DMS114 treated with DMSO at 0.1 percent for 48 hours (cell line): ENCODE results near the gene SEPTIN8.

Experiments
- DNase-seq: peaks from one replicate; lab custom pipeline; 2025; ENCODE audit not compliant: unreplicated experiment; lab: John Stamatoyannopoulos, UW

SEPTIN8 gene

GRCh38 chr5:132765311-132766019, 11.6 kb downstream of the SEPTIN8 start:
- DNase-seq: no peak

DNA sequence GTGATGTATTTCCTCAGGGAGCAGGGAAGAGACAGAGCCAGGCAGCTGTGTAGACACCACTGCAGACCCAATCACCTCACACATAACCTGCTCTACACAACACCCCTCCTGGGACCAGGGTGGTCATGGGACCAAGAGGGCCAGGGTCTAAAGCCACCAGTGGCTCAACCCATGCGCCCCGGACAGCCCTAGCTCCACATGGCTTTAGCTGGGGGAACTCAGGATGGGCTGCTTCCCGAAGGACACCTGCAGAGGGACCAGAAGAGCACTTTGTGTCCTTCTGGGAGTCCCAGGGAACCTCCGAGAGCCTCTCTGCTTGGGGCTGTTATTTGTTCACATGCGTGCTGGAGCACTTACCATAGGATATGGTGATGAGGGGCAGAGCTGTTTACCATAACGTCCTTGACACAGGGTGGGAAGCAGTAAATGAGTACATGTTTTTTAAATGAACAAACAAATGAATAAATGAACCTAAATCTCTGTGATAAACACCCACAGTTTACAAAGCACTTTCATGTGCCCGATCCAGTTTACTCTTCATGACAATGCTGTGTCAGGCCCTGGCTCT, 12.3 kb downstream of the SEPTIN8 start:
- no peak for DNase-seq

GRCh38 chr5:132764051-132764450, 13.0 kb downstream of the SEPTIN8 start:
- no peak for DNase-seq

DNA sequence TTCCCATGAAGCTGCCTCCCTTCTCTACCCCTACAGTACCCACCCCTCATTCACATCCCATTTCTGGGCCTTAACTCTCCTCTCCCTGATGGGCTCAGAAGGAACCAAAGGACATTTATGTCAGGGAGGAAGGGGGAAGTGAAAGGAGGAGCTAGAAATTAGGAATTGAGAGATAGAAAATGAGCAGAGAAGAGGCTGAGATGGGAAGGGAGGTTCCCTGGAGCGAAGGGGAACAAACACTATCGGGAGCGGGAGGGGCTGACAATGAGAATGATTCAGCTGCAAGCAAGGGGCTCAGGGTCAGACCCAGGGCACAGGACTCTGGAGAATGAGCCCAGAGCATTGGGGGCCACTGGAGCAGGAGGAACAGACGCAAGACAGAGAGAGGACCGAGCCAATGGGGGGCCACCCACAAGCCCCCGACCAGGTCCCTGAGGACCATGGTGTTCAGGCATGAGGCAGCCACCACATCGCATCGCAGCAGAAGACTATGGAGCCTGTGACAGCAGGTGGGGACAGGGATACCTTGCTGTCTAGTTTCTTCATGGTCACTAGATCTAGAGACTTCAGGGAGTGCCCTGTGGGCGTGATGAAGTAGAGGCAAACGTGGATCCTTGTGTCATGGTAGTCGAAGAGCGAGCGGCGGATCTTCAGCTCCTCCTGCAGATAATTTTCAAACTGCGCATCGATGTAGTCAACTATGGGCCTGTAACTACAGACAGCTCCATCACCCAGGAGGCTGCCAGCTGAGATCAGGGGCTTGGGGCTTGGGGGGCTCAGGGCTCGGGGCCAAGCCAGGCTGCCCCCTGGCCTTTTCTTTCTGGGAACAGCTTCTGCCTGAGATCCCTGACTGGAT, 13.6 kb downstream of the SEPTIN8 start:
- no peak for DNase-seq

GRCh38 chr5:132762246-132763000, 14.6 kb downstream of the SEPTIN8 start:
- DNase-seq: no peak

GRCh38 chr5:132761321-132762240, 15.5 kb downstream of the SEPTIN8 start:
- DNase-seq: no peak

DNA sequence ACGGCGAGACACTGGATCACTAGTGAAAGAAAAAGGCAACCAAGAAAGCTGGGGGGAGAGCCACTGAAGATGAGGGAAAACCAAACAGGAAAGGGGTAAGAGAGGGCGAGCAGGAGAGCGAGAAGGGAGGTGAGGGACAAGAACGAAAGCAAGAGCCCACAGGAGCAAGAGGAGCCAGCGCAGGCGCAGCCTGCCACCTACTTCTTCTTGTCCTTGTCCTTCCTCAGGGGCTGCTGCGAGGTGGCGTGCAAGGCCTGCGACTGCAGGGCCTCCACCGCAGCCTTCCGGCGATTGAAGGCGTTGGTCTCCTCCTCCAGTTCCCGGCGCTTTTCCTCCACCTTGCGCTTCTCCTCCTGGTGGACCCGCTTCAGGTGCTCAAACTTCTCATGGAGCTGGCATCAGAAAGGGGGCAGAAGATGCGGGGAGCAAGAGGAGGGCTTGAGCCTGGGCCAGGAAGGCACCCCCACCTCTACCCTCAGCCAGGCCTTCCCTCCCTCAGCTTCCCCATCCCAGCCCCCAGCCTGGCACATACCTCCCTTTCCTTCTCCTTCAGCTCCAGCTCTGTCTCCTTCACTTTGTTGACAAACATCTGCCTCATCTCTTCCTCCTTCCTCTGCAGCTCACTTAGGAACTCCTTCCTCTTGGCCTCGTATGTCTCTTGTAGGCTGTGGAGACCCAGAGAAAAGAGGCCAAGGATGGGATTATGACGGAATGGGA, 16.3 kb downstream of the SEPTIN8 start:
- DNase-seq: no peak

DNA sequence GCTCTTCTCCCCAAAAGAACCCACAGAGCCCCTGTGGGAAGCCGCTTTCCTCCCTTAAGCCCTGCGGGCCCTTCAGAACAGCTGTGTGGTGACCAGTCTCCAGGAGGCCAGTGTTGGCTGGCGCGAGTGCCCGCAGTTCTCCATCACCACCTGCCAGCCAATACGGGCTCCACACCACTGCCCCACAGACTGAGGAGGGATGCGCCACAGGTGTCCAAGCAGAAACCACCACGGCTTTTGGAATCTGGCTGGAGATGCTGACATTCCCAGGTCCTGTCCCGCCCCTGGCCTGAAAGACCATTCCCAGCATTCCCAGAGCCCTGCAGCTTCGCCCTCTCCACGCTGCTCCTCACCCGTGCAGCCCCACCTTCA, 17.0 kb downstream of the SEPTIN8 start:
- no peak for DNase-seq

DNA sequence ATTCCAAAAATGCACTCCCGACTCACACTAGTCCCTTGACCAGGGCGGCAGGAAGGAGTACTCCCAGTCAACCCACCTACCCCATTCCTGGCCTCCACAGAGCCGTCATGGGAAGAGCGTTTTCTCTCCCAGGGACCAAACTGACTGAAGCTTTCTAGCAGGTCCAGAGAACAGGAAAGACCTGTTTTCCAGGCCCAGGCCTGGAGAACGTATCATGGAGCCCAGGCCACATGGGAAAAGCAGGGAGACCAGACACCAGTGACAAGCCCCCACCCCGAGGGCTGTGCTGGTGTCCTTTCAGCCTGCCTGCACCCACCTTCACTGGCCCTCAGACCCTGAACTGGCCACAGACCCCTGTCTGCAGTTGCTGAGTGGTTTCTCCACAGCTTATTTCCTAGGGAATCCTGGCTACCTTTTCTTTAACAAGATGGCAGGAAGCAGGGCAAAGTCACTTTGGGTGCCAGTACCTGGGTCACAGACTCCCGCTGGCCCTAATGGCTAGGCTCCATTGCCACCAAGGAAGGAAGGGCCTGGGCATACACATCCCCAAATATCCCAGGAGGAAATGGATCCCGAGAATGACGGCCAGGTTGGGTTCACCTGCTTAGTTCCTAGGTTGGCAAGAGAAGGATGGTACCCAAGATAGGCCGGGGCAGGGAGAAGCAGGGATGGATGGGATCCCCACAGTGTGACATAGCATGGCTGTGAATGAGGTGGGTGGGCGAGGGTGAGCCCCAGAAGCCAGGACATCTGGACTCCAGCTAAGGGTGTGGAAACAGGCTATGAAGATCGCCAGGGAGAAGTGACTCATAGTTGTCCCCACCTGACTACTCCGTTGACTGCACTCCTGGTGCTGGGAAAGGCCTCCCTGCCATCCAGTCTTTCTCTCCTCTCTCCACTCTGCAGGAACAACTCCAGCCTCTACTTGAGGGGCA, 17.7 kb downstream of the SEPTIN8 start:
- DNase-seq: no peak

- no peak for DNase-seq
Observed at GRCh38 chr5:132758451-132758850, 18.6 kb downstream of the SEPTIN8 start.

GRCh38 chr5:132756542-132756941, 20.5 kb downstream of the SEPTIN8 start:
- DNase-seq: no peak

DNA sequence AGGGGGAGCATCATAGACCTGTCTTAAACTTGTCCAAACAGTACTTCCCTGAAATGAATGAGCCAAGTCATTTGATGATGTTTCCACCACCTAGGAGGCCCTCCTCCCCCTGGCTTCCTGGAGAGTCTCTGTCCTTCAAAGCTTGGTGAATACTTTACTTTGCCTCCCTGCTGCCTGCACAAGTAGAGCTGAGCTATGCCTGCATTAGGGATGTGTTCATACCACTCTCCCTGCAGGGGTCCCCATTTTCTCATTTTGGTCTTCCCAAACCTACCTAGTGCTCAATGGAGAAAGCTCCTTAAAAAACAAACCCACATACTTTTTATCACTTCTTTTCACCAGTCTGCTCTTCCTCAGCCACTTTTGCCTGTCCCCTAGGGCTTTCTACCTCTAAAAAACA, 22.1 kb downstream of the SEPTIN8 start:
- DNase-seq: no peak

GRCh38 chr5:132754111-132754510, 22.9 kb downstream of the SEPTIN8 start:
- no peak for DNase-seq

- peak; percentile 16 for DNase-seq
Observed at GRCh38 chr5:132753135-132753987, 23.7 kb downstream of the SEPTIN8 start.

DNA sequence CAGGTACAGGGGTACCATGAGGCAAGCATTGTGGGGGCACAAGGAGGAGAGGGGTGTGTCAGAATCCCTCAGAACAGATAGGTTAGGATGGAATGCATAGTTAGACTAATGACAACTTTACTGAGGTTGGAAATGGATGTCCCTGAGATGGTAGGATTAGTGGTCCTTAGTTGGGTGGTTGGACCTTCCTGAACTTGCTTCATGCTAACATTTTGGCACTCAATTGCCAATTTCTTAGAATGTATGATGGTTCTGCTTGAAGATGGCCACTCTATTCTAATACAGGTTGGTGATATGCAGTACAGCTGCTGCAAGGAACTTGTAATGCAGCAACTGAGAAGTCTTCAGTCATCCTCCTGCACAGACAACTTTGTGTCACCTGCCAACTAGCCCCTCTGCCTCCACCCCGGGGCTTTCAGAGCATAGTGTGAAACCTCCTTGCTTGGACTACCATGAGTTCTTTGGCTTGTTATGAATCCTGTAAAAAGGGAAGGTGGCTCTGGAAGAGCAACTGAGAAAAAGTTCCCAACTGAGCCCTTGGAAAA, 24.4 kb downstream of the SEPTIN8 start:
- no peak for DNase-seq

DNA sequence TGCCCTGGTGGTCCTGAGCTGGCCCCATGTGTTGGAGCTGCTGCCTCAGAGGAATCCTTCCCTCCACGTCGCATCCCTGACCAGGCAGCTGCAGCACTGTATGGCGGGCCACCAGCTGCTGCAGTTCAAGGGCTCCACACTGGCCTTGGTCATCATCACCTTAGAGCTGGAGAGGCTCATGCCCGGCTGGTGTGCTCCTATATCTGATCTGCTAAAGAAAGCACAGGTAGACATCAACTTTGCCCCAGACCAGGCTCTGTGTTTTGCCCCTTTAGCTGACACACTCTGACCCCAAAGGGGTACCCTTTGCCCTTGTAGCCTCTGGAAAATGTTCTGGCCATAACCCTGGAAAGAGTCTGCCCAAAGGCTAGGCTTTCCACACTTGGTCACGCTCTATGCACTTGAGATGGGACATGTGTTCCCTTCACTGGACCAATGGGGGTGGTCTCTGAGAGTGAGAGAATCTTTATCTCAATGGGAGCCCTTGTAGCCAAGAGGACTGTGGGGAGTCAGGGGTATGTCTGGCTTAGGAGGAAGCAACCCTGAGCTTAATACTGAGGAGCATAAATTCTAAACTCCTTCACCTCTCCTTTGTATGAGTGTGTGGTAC, 25.0 kb downstream of the SEPTIN8 start:
- no peak for DNase-seq

- DNase-seq: no peak
Observed at GRCh38 chr5:132751444-132751843, 25.6 kb downstream of the SEPTIN8 start.
